Body of pancreas (tissue), 4 donors: Measurements from ENCODE around the gene EDNRA.

ENCODE experiments used
- POLR2A ChIP-seq, 3 donors: fragments of 450-650 bp; IDR thresholded peaks; one replicate each; pipeline ENCODE4 v1.6.1; 2016; ENCODE audit warnings: antibody characterized with exemption in 3 of 3, mild to moderate bottlenecking in 2 of 3
- TF ChIP-seq, protein P1 (sequence below), 7 experiments: fragments of 450-650 bp in 4 of 7; fragments of 200-600 bp in 3 of 7; sonication (generic) in 3 of 7; IDR thresholded peaks; one replicate each; pipeline ENCODE4 v1.5.1; 2016 to 2019; ENCODE audit warnings: antibody characterized with exemption in 7 of 7

DNA sequence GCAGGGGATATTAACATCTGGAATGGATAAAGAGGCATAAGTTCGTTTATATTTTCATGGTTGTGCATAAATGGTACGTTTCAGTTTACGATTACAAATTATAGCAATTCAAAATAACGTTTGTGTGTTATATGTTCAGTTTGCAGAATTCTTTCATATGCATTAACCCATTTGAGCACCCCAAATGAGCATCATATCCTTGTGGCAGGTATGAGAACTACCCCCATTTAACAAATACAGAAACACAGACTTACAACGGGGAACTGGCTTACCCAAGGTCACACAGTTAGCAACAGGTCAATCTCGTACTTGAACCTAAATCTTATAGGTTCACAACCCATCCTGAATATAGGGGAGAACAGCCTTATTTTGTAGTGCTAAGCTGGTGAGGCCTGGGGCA is 33.1 kb downstream of the EDNRA start:
- no peak for TF ChIP-seq POLR2A (IDR thresholded peaks at IDR 0.05)
- TF ChIP-seq, protein P1, sequence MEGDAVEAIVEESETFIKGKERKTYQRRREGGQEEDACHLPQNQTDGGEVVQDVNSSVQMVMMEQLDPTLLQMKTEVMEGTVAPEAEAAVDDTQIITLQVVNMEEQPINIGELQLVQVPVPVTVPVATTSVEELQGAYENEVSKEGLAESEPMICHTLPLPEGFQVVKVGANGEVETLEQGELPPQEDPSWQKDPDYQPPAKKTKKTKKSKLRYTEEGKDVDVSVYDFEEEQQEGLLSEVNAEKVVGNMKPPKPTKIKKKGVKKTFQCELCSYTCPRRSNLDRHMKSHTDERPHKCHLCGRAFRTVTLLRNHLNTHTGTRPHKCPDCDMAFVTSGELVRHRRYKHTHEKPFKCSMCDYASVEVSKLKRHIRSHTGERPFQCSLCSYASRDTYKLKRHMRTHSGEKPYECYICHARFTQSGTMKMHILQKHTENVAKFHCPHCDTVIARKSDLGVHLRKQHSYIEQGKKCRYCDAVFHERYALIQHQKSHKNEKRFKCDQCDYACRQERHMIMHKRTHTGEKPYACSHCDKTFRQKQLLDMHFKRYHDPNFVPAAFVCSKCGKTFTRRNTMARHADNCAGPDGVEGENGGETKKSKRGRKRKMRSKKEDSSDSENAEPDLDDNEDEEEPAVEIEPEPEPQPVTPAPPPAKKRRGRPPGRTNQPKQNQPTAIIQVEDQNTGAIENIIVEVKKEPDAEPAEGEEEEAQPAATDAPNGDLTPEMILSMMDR (IDR thresholded peaks at IDR 0.05) = no peak
